ENCODE data around the gene P4HB.
A peak's percentile ranks its signal among the peaks of the same experiment; 100 is the strongest.

Gene P4HB

GRCh38 chr17:81807839-81808238 lies 52.5 kb downstream of the P4HB start:
- Mint-ChIP-seq H3K27me3 (peaks cover 85% of the 10 kb centered on the region), H3K4me1 (peaks cover 18% of the 10 kb centered on the region), H3K27ac (no peak overlapping the region), H3K4me3 (no peak overlapping the region), H3K36me3 (no peaks in the 10 kb centered on the region), H3K9me3 (no peaks in the 10 kb centered on the region)
- no peak for ATAC-seq

GRCh38 chr17:81807210-81807719 lies 53.1 kb downstream of the P4HB start:
- Mint-ChIP-seq H3K27ac (no peak overlapping the region), H3K9me3 (no peaks in the 10 kb centered on the region), H3K4me3 (no peak overlapping the region), H3K27me3 (peaks cover 85% of the 10 kb centered on the region), H3K36me3 (no peaks in the 10 kb centered on the region), H3K4me1 (peaks cover 23% of the 10 kb centered on the region)
- no peak for ATAC-seq

GRCh38 chr17:81806461-81807209 lies 53.7 kb downstream of the P4HB start:
- ATAC-seq: no peak

GRCh38 chr17:81805707-81806460 lies 54.5 kb downstream of the P4HB start:
- no peak overlapping the region for H3K4me3 Mint-ChIP-seq
- H3K4me1 Mint-ChIP-seq: peaks cover 23% of the 10 kb centered on the region
- peaks cover 87% of the 10 kb centered on the region for H3K27me3 Mint-ChIP-seq
- no peaks in the 10 kb centered on the region for H3K9me3 Mint-ChIP-seq
- H3K36me3 Mint-ChIP-seq: no peaks in the 10 kb centered on the region
- no peak overlapping the region for H3K27ac Mint-ChIP-seq
- no peak for ATAC-seq

More at GRCh38 chr17:81806461-81807209, 53.7 kb downstream of the P4HB start:
- Mint-ChIP-seq H3K27ac (no peak overlapping the region), H3K4me1 (peaks cover 23% of the 10 kb centered on the region), H3K27me3 (peaks cover 85% of the 10 kb centered on the region), H3K36me3 (no peaks in the 10 kb centered on the region), H3K9me3 (no peaks in the 10 kb centered on the region), H3K4me3 (no peak overlapping the region)

GRCh38 chr17:81804559-81805399 lies 55.6 kb downstream of the P4HB start:
- Mint-ChIP-seq H3K27me3 (peaks cover 87% of the 10 kb centered on the region), H3K4me3 (no peak overlapping the region)

GRCh38 chr17:81803728-81804558 lies 56.4 kb downstream of the P4HB start, which contains the start of gene GCGR:
Gene GCGR, plus strand, starts transcription at chr17:81804150. Its CDS starts 4,869 bp downstream, at chr17:81809019.
- no peaks in the 10 kb centered on the region for H3K36me3 Mint-ChIP-seq
- H3K4me3 Mint-ChIP-seq: peak within 1 kb of the TSS; percentile 29
- no peaks in the 10 kb centered on the region for H3K9me3 Mint-ChIP-seq
- H3K27me3 Mint-ChIP-seq: peaks cover 86% of the 10 kb centered on the region
- peak; percentile 17 for ATAC-seq
- H3K4me1 Mint-ChIP-seq: peaks cover 18% of the 10 kb centered on the region
- H3K27ac Mint-ChIP-seq: no peak within 1 kb of the TSS

More at GRCh38 chr17:81804559-81805399, 55.6 kb downstream of the P4HB start:
- Mint-ChIP-seq H3K27ac (no peak overlapping the region), H3K36me3 (no peaks in the 10 kb centered on the region), H3K9me3 (no peaks in the 10 kb centered on the region), H3K4me1 (peaks cover 23% of the 10 kb centered on the region)
- no peak for ATAC-seq

- H3K36me3 Mint-ChIP-seq: no peaks in the 10 kb centered on the region
- no peak overlapping the region for H3K27ac Mint-ChIP-seq
- H3K27me3 Mint-ChIP-seq: peaks cover 77% of the 10 kb centered on the region
These were observed 57.3 kb downstream of the P4HB start for GRCh38 chr17:81802856-81803643.

GRCh38 chr17:81802048-81802758 lies 58.1 kb downstream of the P4HB start:
- ATAC-seq: no peak
- H3K4me1 Mint-ChIP-seq: peaks cover 17% of the 10 kb centered on the region

More at GRCh38 chr17:81802856-81803643, 57.3 kb downstream of the P4HB start:
- no peak for ATAC-seq
- peak overlapping the region; percentile 29 for H3K4me3 Mint-ChIP-seq
- peaks cover 17% of the 10 kb centered on the region for H3K4me1 Mint-ChIP-seq
- H3K9me3 Mint-ChIP-seq: no peaks in the 10 kb centered on the region

GRCh38 chr17:81801327-81801726 lies 59.0 kb downstream of the P4HB start:
- no peaks in the 10 kb centered on the region for H3K36me3 Mint-ChIP-seq
- peaks cover 60% of the 10 kb centered on the region for H3K27me3 Mint-ChIP-seq
- no peak overlapping the region for H3K27ac Mint-ChIP-seq
- H3K9me3 Mint-ChIP-seq: no peaks in the 10 kb centered on the region
- H3K4me3 Mint-ChIP-seq: no peak overlapping the region
- no peak for ATAC-seq
- H3K4me1 Mint-ChIP-seq: peaks cover 17% of the 10 kb centered on the region

More at GRCh38 chr17:81802048-81802758, 58.1 kb downstream of the P4HB start:
- no peaks in the 10 kb centered on the region for H3K36me3 Mint-ChIP-seq
- peaks cover 69% of the 10 kb centered on the region for H3K27me3 Mint-ChIP-seq
- no peak overlapping the region for H3K27ac Mint-ChIP-seq
- no peaks in the 10 kb centered on the region for H3K9me3 Mint-ChIP-seq
- H3K4me3 Mint-ChIP-seq: no peak overlapping the region

- Mint-ChIP-seq H3K27me3 (peaks cover 4% of the 10 kb centered on the region), H3K36me3 (no peaks in the 10 kb centered on the region), H3K4me3 (no peak overlapping the region), H3K27ac (no peak overlapping the region), H3K9me3 (no peaks in the 10 kb centered on the region), H3K4me1 (no peaks in the 10 kb centered on the region)
- no peak for ATAC-seq
These were observed 65.8 kb downstream of the P4HB start for GRCh38 chr17:81794509-81794908.

- Mint-ChIP-seq H3K27ac (no peak overlapping the region), H3K4me3 (no peak overlapping the region), H3K27me3 (peaks cover under 1% of the 10 kb centered on the region), H3K4me1 (no peaks in the 10 kb centered on the region), H3K9me3 (no peaks in the 10 kb centered on the region), H3K36me3 (no peaks in the 10 kb centered on the region)
- ATAC-seq: no peak
These were observed 66.3 kb downstream of the P4HB start for GRCh38 chr17:81794074-81794476.

All from stimulated activated memory B cell treated with anti-CD40 and anti-IgM and Interleukin-4, amounts not matched to agents 10 μg/mL and 1 μg/mL and 100 μg/mL, for 72 hours (primary cell).